NCI-H510A treated with DMSO at 0.1 percent for 48 hours (cell line): ENCODE results near the gene SLC16A5.
A peak's percentile ranks its signal among the peaks of the same experiment; 100 is the strongest.

Source experiments
- DNase-seq: peaks from one replicate; lab custom pipeline; 2025; lab: John Stamatoyannopoulos, UW

Gene SLC16A5

GRCh38 chr17:75087182-75087557 lies 584 bp upstream of the SLC16A5 start:
- DNase-seq: no peak

DNA sequence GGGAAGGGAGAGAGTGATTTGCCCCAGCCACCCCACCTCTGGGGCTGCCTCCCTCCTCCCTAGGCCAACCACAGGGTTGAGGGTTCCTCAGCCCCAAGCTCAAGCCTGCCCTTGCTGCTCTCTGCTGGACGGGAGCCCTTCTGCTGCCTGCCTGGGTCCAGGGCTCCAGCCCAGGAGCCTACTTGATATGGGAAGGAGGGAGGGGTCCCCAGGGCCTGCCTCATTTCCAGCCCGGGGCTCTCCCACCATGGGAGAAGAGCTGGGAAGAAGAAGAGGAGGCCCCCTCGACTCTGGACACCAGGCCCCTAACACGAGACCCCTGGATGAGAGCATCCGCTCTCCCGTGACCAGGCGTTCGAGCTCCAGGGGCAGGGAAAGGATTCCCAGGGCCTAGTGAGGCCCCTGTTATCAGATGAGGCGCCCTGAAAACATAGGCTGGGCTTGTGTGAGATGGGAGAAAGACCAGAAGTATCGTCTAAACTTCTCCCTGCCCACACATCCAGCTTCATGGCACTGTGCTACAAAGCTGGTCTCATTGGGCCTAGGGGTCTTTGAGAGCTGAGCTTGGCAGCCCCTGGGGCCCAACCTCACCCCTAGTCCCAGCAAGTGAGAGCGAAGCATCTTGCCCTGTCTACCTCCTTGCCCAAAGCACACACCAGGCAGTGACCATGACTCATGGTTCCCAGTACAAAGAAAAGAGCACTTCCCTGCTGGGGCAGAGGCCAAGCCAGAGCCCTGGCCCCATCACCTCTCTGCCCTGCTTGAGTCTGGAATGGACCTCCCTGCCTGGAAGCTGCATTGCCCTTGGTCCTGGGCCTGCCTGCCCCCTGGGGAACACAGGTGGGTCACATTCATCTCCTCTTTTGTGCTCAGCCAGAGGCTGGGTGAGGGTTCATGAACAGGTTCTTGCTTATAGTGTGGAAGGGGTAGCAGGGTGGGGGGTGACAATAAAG lies 987 bp downstream of the SLC16A5 start:
- DNase-seq: no peak

DNA sequence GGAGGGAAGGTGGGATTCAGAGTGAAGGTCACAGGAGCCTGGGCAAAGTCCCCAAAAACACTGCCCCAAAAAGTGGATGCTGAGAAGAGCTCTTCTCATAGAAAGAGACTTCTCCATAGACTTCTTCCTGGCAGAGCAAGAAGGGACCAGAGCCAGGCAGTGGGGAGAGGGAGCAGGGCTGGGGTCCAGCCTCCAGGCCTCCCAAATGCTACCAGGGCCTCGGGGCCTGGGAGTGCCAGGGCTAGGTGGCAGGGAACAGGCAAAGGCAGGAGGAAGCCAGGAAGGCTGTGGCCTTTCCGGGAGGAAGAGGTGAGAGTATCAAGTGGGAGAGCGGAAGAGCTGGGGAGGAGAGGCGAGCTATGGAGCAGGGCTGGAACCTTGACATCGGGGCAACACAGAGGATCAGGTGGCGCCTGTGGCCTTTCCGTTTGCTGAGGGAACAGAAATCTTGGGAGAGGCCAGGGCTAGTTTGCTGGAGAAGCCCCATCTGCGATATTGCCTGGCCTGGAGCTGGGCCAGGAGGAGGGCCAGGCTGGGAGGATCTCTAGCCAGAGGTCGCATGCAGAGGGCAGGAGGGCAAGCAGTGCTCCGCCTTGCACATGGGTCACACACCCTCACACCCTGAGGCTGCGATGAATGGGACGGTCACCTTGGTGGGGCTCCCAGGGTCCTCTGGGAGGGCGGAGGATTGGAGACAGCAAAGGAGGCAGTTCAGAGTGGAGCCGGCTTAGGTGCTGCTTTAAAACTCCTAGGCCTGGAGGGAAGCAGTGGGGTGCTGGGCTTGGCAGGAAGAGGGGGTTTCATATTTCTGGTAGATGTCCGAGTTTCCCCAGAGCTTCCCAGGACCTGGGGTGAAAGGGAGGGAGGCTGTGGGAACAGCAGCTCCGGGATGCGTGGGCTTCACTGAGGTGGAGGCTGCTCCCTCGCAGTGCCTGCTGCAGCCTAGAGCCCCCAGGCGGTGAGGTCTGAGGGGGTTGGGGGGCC lies 3.4 kb downstream of the SLC16A5 start:
- DNase-seq: no peak

DNA sequence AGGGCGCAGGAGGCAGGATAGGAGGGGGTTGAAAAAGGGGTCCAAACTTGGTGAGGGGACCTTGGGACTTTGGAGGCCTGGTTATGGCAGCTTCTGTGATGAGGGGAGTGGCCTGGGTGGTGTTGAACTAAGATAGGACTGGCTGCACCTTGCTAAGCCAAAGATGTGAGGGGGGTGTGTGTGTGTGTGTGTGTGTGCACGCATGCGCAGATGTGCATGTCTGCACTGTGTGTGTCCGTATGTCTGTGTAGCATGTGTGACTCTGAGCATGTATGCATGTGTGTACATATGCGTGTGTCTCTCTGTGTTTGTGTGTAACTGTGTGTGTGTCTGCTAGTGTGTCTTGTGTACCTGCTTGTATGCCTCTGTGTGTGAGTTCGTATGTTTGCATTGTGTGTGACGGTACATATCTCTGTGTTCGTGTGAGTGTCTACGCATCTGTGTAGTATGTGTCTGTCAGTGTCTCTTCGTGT lies 4.1 kb downstream of the SLC16A5 start:
- DNase-seq: no peak

GRCh38 chr17:75093548-75094158 lies 5.9 kb downstream of the SLC16A5 start:
- no peak for DNase-seq

GRCh38 chr17:75094871-75095399 lies 7.2 kb downstream of the SLC16A5 start:
- DNase-seq: no peak

GRCh38 chr17:75096082-75096625 lies 8.4 kb downstream of the SLC16A5 start:
- DNase-seq: no peak

- DNase-seq: no peak
Observed at GRCh38 chr17:75097865-75098264, 10.1 kb downstream of the SLC16A5 start.

- DNase-seq: no peak
Observed at GRCh38 chr17:75098861-75099260, 11.1 kb downstream of the SLC16A5 start.

GRCh38 chr17:75099881-75100595 lies 12.3 kb downstream of the SLC16A5 start:
- DNase-seq: no peak

GRCh38 chr17:75102385-75102821 lies 14.6 kb downstream of the SLC16A5 start:
- no peak for DNase-seq

GRCh38 chr17:75103601-75104554 lies 16.1 kb downstream of the SLC16A5 start:
- no peak for DNase-seq

- peak; percentile 81 for DNase-seq
Observed at GRCh38 chr17:75105126-75106080, 17.6 kb downstream of the SLC16A5 start.

GRCh38 chr17:75108193-75108592 lies 20.4 kb downstream of the SLC16A5 start:
- DNase-seq: no peak

DNA sequence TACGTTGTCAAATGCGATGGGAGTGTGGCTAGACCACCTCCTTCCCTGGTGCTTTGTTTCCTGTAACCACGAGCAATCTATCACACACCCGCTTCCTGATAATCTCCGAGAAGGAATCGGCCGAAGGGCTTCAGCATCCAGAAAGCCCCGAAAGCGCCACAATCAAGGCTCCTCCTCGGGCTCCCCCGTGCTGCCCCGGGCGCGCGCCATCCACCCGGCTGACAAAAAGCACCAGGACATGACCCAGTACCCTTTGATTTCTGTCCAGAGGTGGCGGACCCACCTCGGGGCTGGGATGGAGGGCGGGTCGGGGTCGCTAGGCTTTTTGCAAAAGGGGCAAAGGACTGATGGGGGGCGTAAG lies 21.3 kb downstream of the SLC16A5 start:
- no peak for DNase-seq

DNA sequence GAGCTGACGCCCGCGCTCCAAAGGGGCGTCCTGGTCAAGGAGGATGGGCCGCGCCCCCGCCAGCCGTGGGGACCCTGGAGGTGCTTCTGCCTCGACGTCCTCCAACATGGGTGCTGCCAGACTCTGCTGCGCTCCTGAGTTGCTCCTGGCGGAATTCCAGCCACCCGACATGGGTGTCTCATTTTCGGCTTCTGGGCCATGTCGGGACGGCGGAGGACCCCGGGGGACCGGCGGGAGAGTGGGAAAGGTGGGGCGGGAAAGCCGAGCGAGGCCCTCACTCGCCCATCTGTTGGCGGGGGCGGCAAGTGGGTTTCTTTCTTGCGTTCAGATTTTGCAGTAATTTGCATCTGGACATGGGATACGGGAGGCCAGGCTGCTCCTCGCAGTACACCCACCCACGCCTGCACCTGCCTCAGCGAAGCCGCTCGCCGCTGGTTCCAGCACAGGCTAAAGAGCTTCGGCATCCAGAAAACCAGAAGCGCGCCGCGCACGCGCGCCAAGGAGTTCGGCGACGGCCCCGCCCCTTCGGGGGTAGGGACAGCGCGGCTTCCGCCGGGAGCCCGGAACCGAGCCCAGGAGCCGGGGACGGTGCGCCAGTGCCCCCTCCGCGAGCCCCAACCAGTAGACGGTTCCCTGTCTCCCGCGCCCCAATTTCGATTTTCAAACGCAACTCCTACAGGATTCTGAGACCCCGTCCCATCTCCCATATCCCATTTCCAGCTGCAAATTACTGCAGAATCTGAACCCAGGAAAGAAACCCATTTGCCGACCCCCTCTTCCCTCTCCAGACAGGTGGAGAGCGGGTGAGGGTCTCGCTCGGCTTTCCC lies 21.9 kb downstream of the SLC16A5 start, which contains the start of gene ARMC7:
TSS of gene ARMC7 (plus strand) at position 563 of the 827 bp plus-strand sequence. CDS start 320 bp downstream, outside the sequence.
- peak; percentile 86 for DNase-seq

- no peak for DNase-seq
Observed at GRCh38 chr17:75110234-75110937, 22.6 kb downstream of the SLC16A5 start.
